OCI-LY7 (cell line): Measurements from ENCODE around the gene TTLL3. TPM values are rescaled to one million over a fixed set of nuclear protein-coding genes. Genes with fewer than 3 reads are reported as not detected.
A peak's percentile ranks its signal among the peaks of the same experiment; 100 is the strongest.

Source experiments
- Bru-seq: library from RNA; stranded (reverse); fragments of 400-500 nt; gene quantifications from one replicate; lab custom pipeline; 2021; lab: Mats Ljungman, UMichigan
- BruChase-seq, 2 experiments: library from RNA; stranded (reverse); fragments of 400-500 nt; gene quantifications; one replicate each; lab custom pipeline; 2021; lab: Mats Ljungman, UMichigan
- BruUV-seq: library from RNA; stranded (reverse); fragments of 400-500 nt; replicated peaks from 2 replicates; lab custom pipeline; 2021; lab: Mats Ljungman, UMichigan
- CTCF ChIA-PET: fragments of 300-600 bp; sonication (Branson Sonifier 250); formaldehyde crosslinking; loops from one replicate; lab custom pipeline; 2022; ENCODE audit warnings: antibody characterized with exemption; ENCODE audit not compliant: unreplicated experiment; lab: Charles Lee
- POLR2A ChIA-PET: fragments of 300-600 bp; sonication (Branson Sonifier 250); formaldehyde crosslinking; loops from one replicate; lab custom pipeline; 2022; ENCODE audit warnings: antibody characterized with exemption; lab: Charles Lee
- DNase-seq: peaks from one replicate; pipeline ENCODE4 v3.0.0-alpha.2; 2015; ENCODE audit warnings: low spot score
- H2AFZ ChIP-seq: fragments of 200-600 bp; sonication (generic), shearing (Covaris generic); 2 replicates; pipeline ENCODE4 v1.6.1; 2014; ENCODE audit warnings: mild to moderate bottlenecking, antibody characterized with exemption, low read length, moderate library complexity
- H3K27ac ChIP-seq: fragments of 200-600 bp; sonication (generic); 2 replicates; pipeline ENCODE4 v1.5.1; 2014; ENCODE audit warnings: mixed run types, low read depth, mild to moderate bottlenecking, moderate library complexity, low read length, inconsistent platforms; ENCODE audit not compliant: poor library complexity, severe bottlenecking
- H3K36me3 ChIP-seq: fragments of 200-600 bp; sonication (generic); 2 replicates; pipeline ENCODE4 v1.6.1; 2014; ENCODE audit warnings: mild to moderate bottlenecking, antibody characterized with exemption, low read length, moderate library complexity, mixed read lengths; ENCODE audit not compliant: insufficient read depth
- H3K4me1 ChIP-seq: fragments of 200-600 bp; sonication (generic); 2 replicates; pipeline ENCODE4 v1.5.1; 2014; ENCODE audit warnings: mild to moderate bottlenecking, low read length; ENCODE audit not compliant: insufficient read depth, poor library complexity, severe bottlenecking
- H3K4me2 ChIP-seq: fragments of 200-600 bp; sonication (generic); 2 replicates; pipeline ENCODE4 v1.6.1; 2014; ENCODE audit warnings: mild to moderate bottlenecking, low read length
- H3K4me3 ChIP-seq: fragments of 200-600 bp; sonication (generic); 2 replicates; pipeline ENCODE4 v1.5.1; 2014; ENCODE audit warnings: mild to moderate bottlenecking, low read depth, low read length; ENCODE audit not compliant: poor library complexity, severe bottlenecking
- H3K79me2 ChIP-seq: fragments of 200-600 bp; sonication (generic); 2 replicates; pipeline ENCODE4 v1.6.1; 2016; ENCODE audit warnings: low read depth, mild to moderate bottlenecking, low read length, moderate library complexity, mixed read lengths; ENCODE audit not compliant: insufficient read depth
- H3K9me2 ChIP-seq: fragments of 200-600 bp; sonication (generic); 2 replicates; pipeline ENCODE4 v1.6.1; 2016; ENCODE audit warnings: mild to moderate bottlenecking, low read length, mixed read lengths; ENCODE audit not compliant: insufficient read depth
- H3K9me3 ChIP-seq: fragments of 200-600 bp; sonication (generic); 2 replicates; pipeline ENCODE4 v1.6.1; 2014; ENCODE audit warnings: mild to moderate bottlenecking, mixed run types, low read length, mixed read lengths
- H4K20me1 ChIP-seq: fragments of 200-600 bp; sonication (generic); 2 replicates; pipeline ENCODE4 v1.6.1; 2014; ENCODE audit warnings: mild to moderate bottlenecking, antibody characterized with exemption, low read length, moderate library complexity, mixed read lengths; ENCODE audit not compliant: insufficient read depth
- CTCF ChIP-seq: fragments of 200-600 bp; sonication (generic); conservative IDR thresholded peaks from 2 replicates; pipeline ENCODE4 v1.5.1; 2014; ENCODE audit warnings: mild to moderate bottlenecking, antibody characterized with exemption, low read length, moderate library complexity, mixed read lengths
- EZH2phosphoT487 ChIP-seq: fragments of 200-600 bp; sonication (generic); IDR thresholded peaks from 2 replicates; pipeline ENCODE4 v1.6.1; 2018; ENCODE audit warnings: low read depth, borderline replicate concordance, mild to moderate bottlenecking, mixed run types, antibody characterized with exemption, low read length, moderate library complexity, mixed read lengths
- intact Hi-C: fragments of 100-400 bp; cut with micrococcal nuclease; formaldehyde crosslinking; loops from one replicate; pipeline ENCODE4 v1.10.0; 2022; ENCODE audit not compliant: unreplicated experiment
- long read RNA-seq: library from polyadenylated mRNA; stranded (forward); transcript quantifications from one replicate; pipeline ENCODE4 v2.0.0, GENCODE V29; 2022
- total RNA-seq, 2 experiments: library from RNA; depleted of rRNA in 1 of 2; stranded (reverse); fragments of >200 nt in 1 of 2; shearing (Covaris generic) in 1 of 2; gene quantifications; 2 replicates each; pipeline ENCODE4 v1.2.3, GENCODE V29; 2014 to 2022

TTLL3 gene
- total RNA-seq (2014; rRNA removed; shearing (Covaris generic)) (65.4 and 65.7 TPM in 2 replicates), total RNA-seq (2022) (127 and 136 TPM in 2 replicates), Bru-seq, nascent RNA (percentile 58 among the genes with signal in this experiment), BruChase-seq, experiment 1, labeled RNA remaining after a 6-hour chase (percentile 86 among the genes with signal in this experiment), BruChase-seq, experiment 2, labeled RNA remaining after a 2-hour chase (percentile 76 among the genes with signal in this experiment)
- long read RNA-seq, full-length matches to known transcripts: 2 of 19 reads
- long read RNA-seq, partial matches to known transcripts: 8 of 19 reads
- long read RNA-seq, other reads (novel, unspliced or antisense): 9 of 19 reads

GRCh38 chr3:9809615-9810432 is at the start of gene TTLL3:
Gene TTLL3 (plus strand): TSS chr3:9810262. CDS start chr3:9810662, 400 bp downstream.
- H3K79me2 ChIP-seq: no peaks in the 10 kb centered on the region
- ChIA-PET CTCF (interaction anchor here (0.6 kb wide), 1 partner anchor 20 kb away, joined by 3 read pairs; no protein-coding TSS in a partner anchor), POLR2A (interaction anchor here (0.6 to 0.7 kb wide), 2 partner anchors 22 to 82 kb away, joined by 3 read pairs; no protein-coding TSS in a partner anchor)
- no peaks in the 10 kb centered on the region for H3K9me2 ChIP-seq
- H3K4me2 ChIP-seq: peak within 1 kb of the TSS; percentile 76
- peak within 1 kb of the TSS; percentile 52 for H3K4me3 ChIP-seq
- TF ChIP-seq CTCF (no peak), EZH2phosphoT487 (no peak)
- intact Hi-C loops: no loop called here
- H3K36me3 ChIP-seq: peaks cover 76% of the 10 kb centered on the region
- DNase-seq: peak; percentile 58
- BruUV-seq: no TSS peak
- H3K9me3 ChIP-seq: no peaks in the 10 kb centered on the region
- H3K27ac ChIP-seq: peak within 1 kb of the TSS; percentile 52
- H2AFZ ChIP-seq: peak within 1 kb of the TSS; percentile 6
- H3K4me1 ChIP-seq: peaks cover 21% of the 10 kb centered on the region
- no peaks in the 10 kb centered on the region for H4K20me1 ChIP-seq

GRCh38 chr3:9760779-9761505 is 49.1 kb upstream of the TTLL3 start:
- no TSS peak for BruUV-seq
- Histone ChIP-seq H3K4me1 (peaks cover 2% of the 10 kb centered on the region), H3K79me2 (no peaks in the 10 kb centered on the region), H4K20me1 (no peaks in the 10 kb centered on the region), H2AFZ (no peak overlapping the region), H3K9me2 (no peaks in the 10 kb centered on the region), H3K4me3 (no peak overlapping the region), H3K36me3 (peaks cover 58% of the 10 kb centered on the region), H3K9me3 (no peaks in the 10 kb centered on the region), H3K4me2 (no peak overlapping the region), H3K27ac (no peak overlapping the region)
- intact Hi-C loops: no loop called here
- no peak for TF ChIP-seq EZH2phosphoT487
- no peak for TF ChIP-seq CTCF
- DNase-seq: no peak
- POLR2A ChIA-PET: no interaction called here
- CTCF ChIA-PET: interaction anchor here (0.6 kb wide), 1 partner anchor 321 kb away, joined by 3 read pairs; no protein-coding TSS in a partner anchor
